ENCODE results near the gene GPR37L1. TPM values are rescaled to one million over a fixed set of nuclear protein-coding genes. Genes with fewer than 3 reads are reported as not detected.
A peak's percentile ranks its signal among the peaks of the same experiment; 100 is the strongest.
"Not testable (repeated sequence)": the region's sequence is repeated elsewhere in the genome, so short reads cannot be mapped to it uniquely, and the experiment has no call there.

The GPR37L1 gene
- total and polyA plus RNA-seq, 8 donors, result 0.02 to 0.25 (median 0.07) TPM; not detected in 2

GRCh38 chr1:202176949-202177927 lies 54.5 kb downstream of the GPR37L1 start:
- Histone ChIP-seq H3K36me3 (no peaks in the 10 kb centered on the region), H3K27me3 (no peaks in the 10 kb centered on the region), H3K4me1 (no peaks in the 10 kb centered on the region), H3K9me3 (no peaks in the 10 kb centered on the region), H3K4me3 (no peak overlapping the region), H3K27ac (no peak overlapping the region)
- ATAC-seq (no peak), DNase-seq (peak in 1 of 6 donors; percentile 62), FAIRE-seq (no peak)
- intact Hi-C loops (cut with DNase I), result no loop called here
- WGBS, 2 donors, result 78 to 85% methylated on average over 28 to 29 of the region's 29 CpGs
- TF ChIP-seq CTCF (IDR thresholded peaks at IDR 0.05), result no peak

- H3K9me3 ChIP-seq, result no peaks in the 10 kb centered on the region
- intact Hi-C loops (cut with DNase I), result loop anchor here in 1 of 3 donors (10.0 kb wide), 1 partner anchor 545 kb away; no protein-coding TSS in a partner anchor
- H3K36me3 ChIP-seq, result no peaks in the 10 kb centered on the region
- no peak overlapping the region for H3K4me3 ChIP-seq
- no peaks in the 10 kb centered on the region for H3K27me3 ChIP-seq
- no peak for DNase-seq
- no peak for TF ChIP-seq CTCF (IDR thresholded peaks at IDR 0.05)
- no peak for ATAC-seq
- 60 to 69% methylated on average over 19 of the region's 19 CpGs for WGBS, 2 donors
- H3K4me1 ChIP-seq, result no peaks in the 10 kb centered on the region
- no peak overlapping the region for H3K27ac ChIP-seq
- no peak for FAIRE-seq
These were observed 57.4 kb downstream of the GPR37L1 start for GRCh38 chr1:202179828-202180750.

- H3K36me3 ChIP-seq, H3K27me3 ChIP-seq, H3K9me3 ChIP-seq, H3K4me1 ChIP-seq, H3K4me3 ChIP-seq, DNase-seq, FAIRE-seq, ATAC-seq, H3K27ac ChIP-seq: not testable (repeated sequence)
- WGBS, 2 donors, result 44 to 49% methylated on average over 2 of the region's 2 CpGs
- intact Hi-C loops (cut with DNase I), result loop anchor here in 1 of 3 donors (10.0 kb wide), 1 partner anchor 544 kb away; no protein-coding TSS in a partner anchor
These were observed 58.0 kb downstream of the GPR37L1 start for GRCh38 chr1:202180751-202181139.

GRCh38 chr1:202181586-202181985 lies 58.9 kb downstream of the GPR37L1 start:
- DNase-seq, result peak in 1 of 6 donors; percentile 30
- Histone ChIP-seq H3K4me1 (no peaks in the 10 kb centered on the region), H3K9me3 (no peaks in the 10 kb centered on the region), H3K27me3 (no peaks in the 10 kb centered on the region), H3K4me3 (no peak overlapping the region), H3K27ac (no peak overlapping the region), H3K36me3 (no peaks in the 10 kb centered on the region)
- WGBS, 2 donors, result 74 to 78% methylated on average over 7 of the region's 7 CpGs
- ATAC-seq, result no peak
- TF ChIP-seq CTCF (IDR thresholded peaks at IDR 0.05), result no peak
- no peak for FAIRE-seq
- intact Hi-C loops (cut with DNase I), result loop anchor here in 1 of 3 donors (10.0 kb wide), 1 partner anchor 543 kb away; no protein-coding TSS in a partner anchor
